Stimulated activated CD8-positive, alpha-beta memory T cell treated with anti-CD3 and anti-CD28 coated beads, Interleukin-2, amount 100 ng/mL, for 48 hours (primary cell): Measurements from ENCODE around the gene UPF1.

Source experiments
- DNase-seq, 2 donors: peaks; one replicate each; pipeline ENCODE4 v3.0.0-alpha.2; 2020; ENCODE audit warnings: low read depth in 2 of 2

The UPF1 gene

GRCh38 chr19:18840288-18841267 is 8.8 kb downstream of the UPF1 start:
- DNase-seq: no peak

GRCh38 chr19:18841400-18841799 is 9.6 kb downstream of the UPF1 start:
- DNase-seq: no peak

- DNase-seq: no peak
Observed at GRCh38 chr19:18842166-18842565, 10.4 kb downstream of the UPF1 start.

GRCh38 chr19:18843960-18844359 is 12.2 kb downstream of the UPF1 start:
- no peak for DNase-seq

GRCh38 chr19:18844806-18845329 is 13.1 kb downstream of the UPF1 start:
- DNase-seq: no peak

- no peak for DNase-seq
Observed at GRCh38 chr19:18845961-18846360, 14.2 kb downstream of the UPF1 start.

GRCh38 chr19:18846862-18847548 is 15.2 kb downstream of the UPF1 start:
- peak; percentile 36 to 59 for DNase-seq

GRCh38 chr19:18847549-18848463 is 16.0 kb downstream of the UPF1 start:
- DNase-seq: no peak

- peak in 1 of 2 donors; percentile 50 for DNase-seq
Observed at GRCh38 chr19:18848878-18849661, 17.3 kb downstream of the UPF1 start.

GRCh38 chr19:18849838-18850400 is 18.2 kb downstream of the UPF1 start:
- no peak for DNase-seq

- no peak for DNase-seq
Observed at GRCh38 chr19:18850471-18851375, 19.0 kb downstream of the UPF1 start.

GRCh38 chr19:18851673-18852325 is 20.0 kb downstream of the UPF1 start:
- DNase-seq: no peak

- no peak for DNase-seq
Observed at GRCh38 chr19:18852648-18853047, 20.9 kb downstream of the UPF1 start.

- no peak for DNase-seq
Observed at GRCh38 chr19:18853755-18854427, 22.1 kb downstream of the UPF1 start.

GRCh38 chr19:18854982-18855381 is 23.2 kb downstream of the UPF1 start:
- no peak for DNase-seq

GRCh38 chr19:18855647-18856384 is 24.1 kb downstream of the UPF1 start:
- no peak for DNase-seq

- no peak for DNase-seq
Observed at GRCh38 chr19:18856385-18857126, 24.8 kb downstream of the UPF1 start.
